Epithelial cell of esophagus (primary cell): Measurements from ENCODE around the gene KAT2A.

Source experiments
- DNase-seq: peaks from one replicate; pipeline ENCODE4 v3.0.0; 2010; ENCODE audit warnings: low read depth
- H3K4me3 ChIP-seq: 2 replicates; pipeline ENCODE4 v1.5.1; 2011; ENCODE audit warnings: mild to moderate bottlenecking, low read length, control low read depth
- TF ChIP-seq, protein P1 (sequence below): IDR thresholded peaks from 2 replicates; pipeline ENCODE4 v1.5.1; 2011; ENCODE audit warnings: low read depth, mild to moderate bottlenecking, low read length, control low read depth, inconsistent platforms; ENCODE audit not compliant: insufficient read depth; ENCODE audit errors: missing control alignments

The KAT2A gene

DNA sequence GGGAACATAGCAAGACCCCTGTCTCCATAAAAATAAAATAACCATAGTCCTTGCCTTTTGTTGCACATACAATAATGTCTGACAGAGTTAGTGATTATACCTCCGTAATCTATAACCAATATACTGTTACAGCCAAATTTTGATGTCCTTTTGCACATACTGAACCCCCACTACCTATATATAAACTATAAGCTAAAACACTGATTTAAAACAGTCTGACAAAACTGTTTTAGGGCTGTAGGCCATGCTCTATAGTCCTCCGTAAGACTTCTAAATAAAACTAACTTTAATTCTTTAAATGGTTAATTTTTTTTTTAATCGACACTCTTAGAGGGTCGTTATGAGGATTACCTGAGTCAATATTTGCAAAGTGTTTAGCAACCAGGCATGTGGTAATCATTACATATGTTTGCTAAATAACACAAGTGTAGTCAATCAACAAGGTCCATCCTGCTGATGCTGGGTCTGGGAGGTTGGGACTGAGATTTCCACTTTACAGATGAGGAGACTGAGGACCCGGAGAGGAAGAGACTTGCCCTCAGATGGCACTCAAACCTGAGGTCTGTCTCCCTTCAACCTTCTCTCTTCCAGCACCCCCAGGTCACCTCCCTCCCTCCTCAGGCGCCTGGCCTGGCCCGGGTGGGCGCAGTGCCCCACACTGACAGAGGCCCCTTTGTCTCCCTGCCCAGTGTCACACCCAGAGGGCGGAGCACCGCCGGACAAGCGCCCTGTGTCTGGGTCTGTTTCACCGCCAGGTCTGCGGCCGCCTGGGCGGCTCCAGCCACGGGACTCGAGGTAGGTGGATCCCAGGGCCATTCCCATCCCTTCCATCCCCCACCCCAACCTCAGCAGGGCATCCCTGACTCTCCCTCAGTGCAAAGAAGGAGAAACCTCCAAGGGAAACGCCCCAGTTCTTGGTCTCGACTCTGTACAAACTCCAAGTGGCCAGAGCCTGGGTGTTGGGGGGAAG is 33.1 kb downstream of the KAT2A start:
- H3K4me3 ChIP-seq: no peak overlapping the region
- no peak for DNase-seq
- TF ChIP-seq, protein P1, sequence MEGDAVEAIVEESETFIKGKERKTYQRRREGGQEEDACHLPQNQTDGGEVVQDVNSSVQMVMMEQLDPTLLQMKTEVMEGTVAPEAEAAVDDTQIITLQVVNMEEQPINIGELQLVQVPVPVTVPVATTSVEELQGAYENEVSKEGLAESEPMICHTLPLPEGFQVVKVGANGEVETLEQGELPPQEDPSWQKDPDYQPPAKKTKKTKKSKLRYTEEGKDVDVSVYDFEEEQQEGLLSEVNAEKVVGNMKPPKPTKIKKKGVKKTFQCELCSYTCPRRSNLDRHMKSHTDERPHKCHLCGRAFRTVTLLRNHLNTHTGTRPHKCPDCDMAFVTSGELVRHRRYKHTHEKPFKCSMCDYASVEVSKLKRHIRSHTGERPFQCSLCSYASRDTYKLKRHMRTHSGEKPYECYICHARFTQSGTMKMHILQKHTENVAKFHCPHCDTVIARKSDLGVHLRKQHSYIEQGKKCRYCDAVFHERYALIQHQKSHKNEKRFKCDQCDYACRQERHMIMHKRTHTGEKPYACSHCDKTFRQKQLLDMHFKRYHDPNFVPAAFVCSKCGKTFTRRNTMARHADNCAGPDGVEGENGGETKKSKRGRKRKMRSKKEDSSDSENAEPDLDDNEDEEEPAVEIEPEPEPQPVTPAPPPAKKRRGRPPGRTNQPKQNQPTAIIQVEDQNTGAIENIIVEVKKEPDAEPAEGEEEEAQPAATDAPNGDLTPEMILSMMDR: no peak

DNA sequence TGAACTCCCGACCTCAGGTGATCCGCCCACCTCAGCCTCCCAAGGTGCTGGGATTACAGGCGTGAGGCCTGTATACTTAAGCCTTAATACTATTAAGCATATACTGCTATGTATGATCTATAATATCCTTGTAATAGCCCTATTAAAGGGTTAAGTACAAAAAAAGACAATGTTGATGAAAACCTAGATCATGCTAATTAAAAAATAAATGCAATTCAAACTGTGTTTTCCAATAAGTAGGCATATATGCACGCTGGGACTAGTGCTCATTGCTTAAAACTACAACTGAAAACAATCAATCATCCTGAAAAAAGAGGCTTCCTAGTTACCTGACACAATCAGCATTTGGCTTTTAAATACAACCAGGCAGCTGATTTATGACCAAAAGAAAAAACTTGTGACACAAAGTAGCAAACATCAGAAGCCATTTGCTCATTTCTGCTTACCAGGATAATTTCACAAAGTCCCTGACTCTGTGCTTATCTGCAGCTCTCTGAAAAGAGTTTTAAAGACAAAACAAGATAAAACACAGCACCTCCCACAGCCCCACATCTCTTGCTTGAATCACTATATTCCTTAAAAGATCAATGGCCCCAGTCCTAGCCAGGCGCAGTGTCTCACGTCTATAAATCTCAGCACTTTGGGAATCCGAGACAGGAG is 34.0 kb downstream of the KAT2A start:
- DNase-seq: no peak
- TF ChIP-seq, protein P1: no peak
- H3K4me3 ChIP-seq: no peak overlapping the region

DNA sequence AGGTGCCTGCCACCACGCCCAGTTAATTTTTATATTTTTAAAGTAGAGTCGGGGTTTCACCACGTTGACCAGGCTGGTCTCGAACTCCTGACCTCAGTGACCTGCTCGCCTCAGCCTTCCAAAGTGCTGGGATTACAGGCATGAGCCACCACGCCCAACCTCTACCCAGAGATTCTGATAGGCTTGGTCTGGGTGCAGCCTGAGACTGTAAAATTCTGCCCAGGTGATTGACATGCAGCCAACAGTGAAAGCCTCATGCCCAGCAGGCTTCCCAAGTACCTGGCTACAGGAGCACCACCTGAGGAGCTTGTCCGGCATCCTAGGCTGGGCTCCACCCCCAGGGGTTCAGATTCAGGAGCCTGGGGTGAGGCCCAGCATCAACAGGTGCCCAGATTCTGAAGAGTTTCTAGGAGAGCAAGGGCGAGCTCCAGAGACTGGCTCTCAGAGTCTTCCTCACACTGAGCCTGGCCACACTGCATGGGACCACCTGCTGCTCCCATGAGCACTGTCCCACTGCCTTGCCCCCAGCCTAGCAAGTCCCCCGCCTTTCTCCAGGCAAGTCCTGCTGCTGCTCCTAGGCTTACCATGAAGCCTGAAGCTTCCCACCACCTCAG is 39.5 kb downstream of the KAT2A start:
- DNase-seq: no peak
- H3K4me3 ChIP-seq: no peak overlapping the region
- TF ChIP-seq, protein P1: no peak

DNA sequence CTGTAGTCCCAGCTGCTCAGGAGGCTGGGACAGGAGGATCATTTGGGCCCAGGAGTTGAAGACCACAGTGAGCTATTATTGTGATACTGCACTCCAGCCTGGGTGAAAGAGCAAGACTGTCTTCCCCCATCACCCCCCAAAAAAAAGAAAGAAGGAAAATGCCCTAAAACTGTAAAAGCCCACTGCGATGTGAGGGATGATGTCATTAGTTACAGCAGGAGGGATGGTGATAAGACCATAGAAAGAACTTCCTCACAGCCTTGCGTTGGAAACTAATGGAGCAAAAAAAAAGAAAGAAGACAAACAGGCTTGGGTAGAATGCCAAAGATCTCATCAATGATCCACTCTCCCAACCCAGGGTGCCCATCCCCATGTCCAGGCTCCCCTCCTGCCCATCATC is 41.6 kb downstream of the KAT2A start:
- TF ChIP-seq, protein P1: no peak
- no peak for DNase-seq
- no peak overlapping the region for H3K4me3 ChIP-seq

DNA sequence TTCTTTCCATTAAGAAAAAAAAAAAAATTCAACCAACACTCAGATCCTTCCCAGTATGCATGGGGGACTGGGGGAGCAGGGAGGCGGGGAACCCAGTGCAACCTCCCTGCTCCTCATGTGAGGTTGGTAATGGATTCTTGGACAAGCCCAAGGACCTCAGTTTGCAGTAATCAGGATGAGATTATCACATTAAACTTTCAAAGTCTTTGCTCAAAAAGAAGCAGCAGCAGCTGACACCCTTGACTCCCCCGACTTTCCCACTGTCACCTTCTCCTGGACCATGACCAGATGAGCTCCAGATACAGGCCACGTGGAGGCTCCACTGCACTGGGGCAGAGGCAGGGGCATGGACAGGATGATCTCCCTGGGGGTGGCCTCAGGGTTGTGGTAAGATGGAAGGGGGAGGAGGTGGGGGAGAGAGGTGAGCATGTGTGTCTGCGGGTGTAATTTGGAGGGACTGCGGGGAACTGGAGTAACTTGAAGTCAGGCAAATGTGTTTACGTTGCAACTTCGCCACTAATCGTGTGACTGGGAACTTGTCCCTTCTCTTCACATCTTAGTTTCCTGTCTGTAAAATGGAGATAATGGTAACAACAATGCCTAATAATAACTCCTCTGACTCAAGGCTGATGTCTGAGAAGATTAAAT is 42.6 kb downstream of the KAT2A start:
- H3K4me3 ChIP-seq: no peak overlapping the region
- TF ChIP-seq, protein P1: no peak
- DNase-seq: no peak

DNA sequence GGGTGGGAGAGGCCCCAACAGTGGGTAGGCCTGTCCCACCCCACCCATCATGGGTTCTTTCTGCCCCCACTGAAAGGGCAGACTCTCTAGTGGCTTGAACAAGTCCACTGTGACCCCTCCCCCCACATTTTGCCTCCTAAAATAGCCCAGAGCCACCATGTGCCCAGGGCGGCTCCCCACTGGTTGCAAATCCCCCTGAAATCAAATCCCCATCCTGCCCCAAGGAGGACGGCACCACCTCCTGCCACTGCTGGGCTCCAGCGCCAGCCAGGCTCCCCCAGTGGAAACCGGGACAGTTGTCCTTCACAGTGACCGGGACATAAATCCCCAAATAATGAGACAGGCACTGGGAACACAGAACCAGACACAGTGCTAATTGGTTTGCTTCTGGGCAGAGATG is 43.4 kb downstream of the KAT2A start:
- TF ChIP-seq, protein P1: no peak
- no peak for DNase-seq

More for the DNA sequence above, 43.4 kb downstream of the KAT2A start:
- no peak overlapping the region for H3K4me3 ChIP-seq
